ENCODE data around the gene BTLA. TPM values are rescaled to one million over a fixed set of nuclear protein-coding genes. Genes with fewer than 3 reads are reported as not detected.
"Not testable (repeated sequence)": the region's sequence is repeated elsewhere in the genome, so short reads cannot be mapped to it uniquely, and the experiment has no call there.

BTLA gene
- total RNA-seq, 1 donor from 2014 or later = 0.79 TPM

GRCh38 chr3:112437146-112438022, 61.9 kb downstream of the BTLA start:
- no peak for DNase-seq

- DNase-seq = no peak
Measured at GRCh38 chr3:112429960-112430359, 69.3 kb downstream of the BTLA start.

GRCh38 chr3:112427123-112427522, 72.1 kb downstream of the BTLA start:
- no peak for DNase-seq

GRCh38 chr3:112425858-112426750, 73.2 kb downstream of the BTLA start:
- DNase-seq = no peak

GRCh38 chr3:112425382-112425781, 73.9 kb downstream of the BTLA start:
- no peak for DNase-seq

- DNase-seq = no peak
Measured at GRCh38 chr3:112424394-112424793, 74.9 kb downstream of the BTLA start.

GRCh38 chr3:112422921-112423320, 76.4 kb downstream of the BTLA start:
- DNase-seq = not testable (repeated sequence)

- not testable (repeated sequence) for DNase-seq
Measured at GRCh38 chr3:112418526-112418925, 80.7 kb downstream of the BTLA start.

GRCh38 chr3:112417696-112418318, 81.5 kb downstream of the BTLA start:
- DNase-seq = no peak

GRCh38 chr3:112416391-112417212, 82.7 kb downstream of the BTLA start:
- DNase-seq = no peak

- DNase-seq = no peak
Measured at GRCh38 chr3:112415390-112415789, 83.9 kb downstream of the BTLA start.

Other genes starting within 250 kb of the BTLA start
- 0.89 TPM for gene SLC9C1, start 205.3 kb downstream of the BTLA start, total RNA-seq
- gene CD200, start 166.3 kb downstream of the BTLA start, total RNA-seq = 12.2 TPM
- gene ATG3, start 62.5 kb upstream of the BTLA start, total RNA-seq = 44.0 TPM
- gene SLC35A5, start 62.6 kb upstream of the BTLA start, total RNA-seq = 22.6 TPM
- 201 TPM for gene CCDC80, start 141.7 kb upstream of the BTLA start, total RNA-seq